ENCODE measurements around the gene CHAD. TPM values are rescaled to one million over a fixed set of nuclear protein-coding genes. Genes with fewer than 3 reads are reported as not detected.

Gene CHAD
- total RNA-seq, 1 experiment from 2014 or later, result 0.57 TPM

DNA sequence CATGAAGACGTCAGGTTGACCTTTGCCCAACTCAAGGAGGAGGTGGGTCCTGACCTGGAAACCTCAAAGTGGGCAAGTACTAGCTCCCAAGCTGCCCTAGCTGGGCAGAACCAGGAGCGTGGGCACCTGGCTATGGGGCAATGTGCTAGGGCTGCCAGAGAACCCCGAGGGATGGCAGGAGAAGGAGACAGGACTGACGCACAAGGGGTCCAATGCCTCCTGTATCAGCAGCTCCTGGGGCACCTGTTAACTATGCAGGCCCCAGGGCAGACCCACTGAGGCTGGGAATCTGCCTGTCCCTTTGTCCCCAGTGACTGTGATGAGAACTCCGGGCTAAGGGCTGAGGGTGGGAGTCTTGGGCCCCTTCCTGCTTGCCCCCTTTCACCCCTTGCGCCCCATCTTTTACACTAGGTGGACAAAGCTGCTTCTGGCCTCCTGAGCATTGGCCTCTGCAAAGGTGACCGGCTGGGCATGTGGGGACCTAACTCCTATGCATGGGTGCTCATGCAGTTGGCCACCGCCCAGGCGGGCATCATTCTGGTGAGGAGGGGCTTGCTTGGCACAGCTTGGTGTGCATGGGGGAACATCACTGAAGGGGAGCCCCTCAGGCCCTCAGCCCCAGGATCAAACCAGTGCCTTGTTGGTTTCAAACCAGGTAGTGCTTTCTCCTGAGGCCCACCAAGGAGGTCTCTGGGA is 7.7 kb downstream of the CHAD start:
- WGBS (ENCODE audit: extremely low coverage, insufficient read length, low lambda C conversion rate), result no CpG with 5 or more reads among the region's 9 CpGs

More for the DNA sequence above, 7.7 kb downstream of the CHAD start:
- peaks cover 0 to 4% (median 2%) of the 10 kb centered on the region in 3 experiments; a peak in 3 of 7 replicates for H3K36me3 Mint-ChIP-seq (ENCODE audit: insufficient read depth in 1 of 3, low read depth in 3 of 3)
- no peak overlapping the region for H3T11ph ChIP-seq (ENCODE audit: low read length)
- no peak overlapping the region for H2BK15ac ChIP-seq (ENCODE audit: low read depth, low read length)
- no peaks in the 10 kb centered on the region for H3K79me2 ChIP-seq (ENCODE audit: insufficient read depth, low read length)
- no peak overlapping the region for H2BK120ac ChIP-seq (ENCODE audit: low read depth, low read length, poor library complexity, severe bottlenecking)
- no peak overlapping the region; a peak in 1 of 7 replicates for H3K27ac Mint-ChIP-seq
- H3K23me2 ChIP-seq (ENCODE audit: insufficient read length, low read depth, low read length, poor library complexity, severe bottlenecking), result peaks cover 4% of the 10 kb centered on the region
- H3K9ac ChIP-seq (ENCODE audit: extremely low read depth, insufficient read length, low read length), result no peak overlapping the region
- H3K4ac ChIP-seq (ENCODE audit: low read depth, low read length), result no peak overlapping the region
- H3K27me3 Mint-ChIP-seq (ENCODE audit: low read depth), result peaks cover 3% of the 10 kb centered on the region; the same call in 1 of the 2 replicates
- H3K23ac ChIP-seq (ENCODE audit: insufficient read length, low read depth, low read length), result no peak overlapping the region
- no peak for TF ChIP-seq CTCF (conservative IDR thresholded peaks at IDR 0.05)
- no peak overlapping the region for H4K5ac ChIP-seq (ENCODE audit: insufficient read length, low read depth, low read length)
- no peak overlapping the region for H3K27ac ChIP-seq (ENCODE audit: insufficient read length, low read depth, low read length)
- no peak overlapping the region for H2BK5ac ChIP-seq (ENCODE audit: insufficient read length, low read length)
- no peak overlapping the region for H4K8ac ChIP-seq (replicated peaks; ENCODE audit: insufficient read length, low read depth, low read length)
- H3K18ac ChIP-seq (ENCODE audit: insufficient read length, low read depth, low read length), result no peak overlapping the region
- H2BK12ac ChIP-seq (ENCODE audit: insufficient read length, low read depth, low read length), result no peak overlapping the region
- no peak for DNase-seq
- H4K91ac ChIP-seq (ENCODE audit: insufficient read length, low read depth, low read length), result no peak overlapping the region
- no peaks in the 10 kb centered on the region for H3K79me1 ChIP-seq (ENCODE audit: insufficient read depth, low read depth, low read length, poor library complexity, severe bottlenecking)
- H3K4me2 ChIP-seq (ENCODE audit: insufficient read depth, insufficient read length, low read length), result no peak overlapping the region
- H2AFZ ChIP-seq (ENCODE audit: low read length), result no peak overlapping the region
- H3K4me3 Mint-ChIP-seq, result no peak overlapping the region
- no peaks in the 10 kb centered on the region for H4K20me1 ChIP-seq (ENCODE audit: control insufficient read depth, insufficient read depth, insufficient read length)
- no peaks in the 10 kb centered on the region for H3K4me1 ChIP-seq (ENCODE audit: insufficient read depth, low read length)
- H3K4me1 Mint-ChIP-seq, result no peaks in the 10 kb centered on the region
- H3K27me3 ChIP-seq (ENCODE audit: insufficient read depth, low read length), result no peaks in the 10 kb centered on the region
- H3K9me3 Mint-ChIP-seq, result no peaks in the 10 kb centered on the region
- H3K9me3 ChIP-seq (ENCODE audit: control insufficient read depth, low read depth, low read length), result no peaks in the 10 kb centered on the region
- no peak overlapping the region for H2AK5ac ChIP-seq (ENCODE audit: insufficient read length, low read length)
- H2BK20ac ChIP-seq (ENCODE audit: low read depth, low read length, poor library complexity, severe bottlenecking), result no peak overlapping the region
- no peak overlapping the region; the same call in 1 of the 2 replicates for H3K14ac ChIP-seq (ENCODE audit: insufficient read depth, low read length)
- no peak overlapping the region for H3K56ac ChIP-seq (ENCODE audit: insufficient read length, low read depth, low read length)

Measured in H9 (cell line).